GM21786 (cell line): ENCODE data around the gene RTP3.
A peak's percentile ranks its signal among the peaks of the same experiment; 100 is the strongest.

Source experiments
- ATAC-seq: cut with Tn5 transposase; IDR thresholded peaks from one replicate; pipeline ENCODE4 v1.9.1; 2021; ENCODE audit not compliant: unreplicated experiment

RTP3 gene

DNA sequence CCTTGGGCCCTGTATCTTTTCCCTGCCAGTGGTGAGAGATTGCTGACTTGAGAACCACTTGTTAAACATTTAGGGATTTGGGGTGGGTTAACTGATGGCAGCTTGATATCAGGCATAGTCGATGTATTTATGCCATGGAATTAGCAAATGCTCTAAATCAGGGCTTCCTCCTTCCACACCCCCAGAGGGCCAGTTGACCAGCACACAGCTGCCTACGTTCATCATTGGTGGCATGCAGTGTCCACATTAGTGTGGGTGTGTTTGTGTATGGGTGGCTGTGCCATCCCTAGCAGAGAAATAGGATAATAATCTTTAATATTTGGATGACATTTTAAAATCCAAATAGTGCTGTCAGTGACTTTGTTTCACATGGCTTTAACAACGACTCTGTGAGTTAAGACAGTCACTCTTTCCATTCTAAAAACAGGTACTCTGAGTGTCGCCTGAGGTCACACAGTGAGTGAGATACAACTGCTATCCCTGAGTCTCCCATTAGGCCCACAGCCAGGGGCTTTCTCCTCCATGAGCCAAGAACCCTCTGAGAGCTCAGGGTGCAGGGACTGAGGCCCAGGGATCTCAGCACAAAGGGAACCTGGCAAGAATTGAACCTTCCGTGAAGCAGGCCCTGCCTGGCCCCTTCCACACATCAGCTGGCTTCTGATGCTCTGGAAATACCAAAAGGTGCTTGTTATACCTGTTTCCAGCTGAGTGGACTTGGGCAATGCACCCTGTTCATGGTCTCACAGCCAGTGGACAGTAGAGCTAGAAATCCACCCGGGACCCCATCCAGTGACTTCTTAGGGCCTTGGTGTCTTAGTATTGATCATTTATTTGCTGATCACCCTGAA lies 28.8 kb upstream of the RTP3 start:
- no peak for ATAC-seq

DNA sequence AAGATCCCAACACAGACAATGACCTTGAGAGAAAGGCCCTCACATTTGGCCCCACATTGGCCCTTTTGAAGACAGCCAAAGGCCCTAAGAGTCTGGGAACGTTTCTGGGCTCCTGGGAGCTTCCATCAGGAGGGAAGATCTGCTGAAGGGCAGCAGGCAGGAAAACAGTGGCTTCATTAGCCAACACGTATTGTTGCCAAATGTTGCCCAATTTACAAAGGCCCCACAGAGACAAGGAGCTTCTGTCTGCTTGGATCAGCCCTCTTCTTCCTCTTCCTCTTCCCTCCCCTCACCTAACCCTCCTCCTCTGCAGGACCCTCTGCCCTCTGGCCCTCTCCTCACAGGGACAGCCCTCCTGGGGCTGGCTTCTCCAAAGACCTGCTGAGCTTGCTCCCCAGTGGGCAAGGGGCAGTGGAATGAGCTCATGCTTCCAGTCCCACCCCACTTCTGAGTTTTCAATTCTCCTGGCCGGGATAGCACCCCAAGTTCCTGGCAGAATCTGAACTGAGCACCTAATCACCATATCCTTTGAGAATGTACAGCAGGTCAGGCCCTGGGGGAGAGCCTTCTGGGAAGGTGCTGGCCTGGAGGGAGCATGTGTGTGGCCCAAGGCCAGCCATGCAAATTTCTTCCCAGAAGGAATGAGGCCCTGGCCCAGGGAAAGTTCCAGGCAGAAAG lies 28.0 kb upstream of the RTP3 start:
- no peak for ATAC-seq

DNA sequence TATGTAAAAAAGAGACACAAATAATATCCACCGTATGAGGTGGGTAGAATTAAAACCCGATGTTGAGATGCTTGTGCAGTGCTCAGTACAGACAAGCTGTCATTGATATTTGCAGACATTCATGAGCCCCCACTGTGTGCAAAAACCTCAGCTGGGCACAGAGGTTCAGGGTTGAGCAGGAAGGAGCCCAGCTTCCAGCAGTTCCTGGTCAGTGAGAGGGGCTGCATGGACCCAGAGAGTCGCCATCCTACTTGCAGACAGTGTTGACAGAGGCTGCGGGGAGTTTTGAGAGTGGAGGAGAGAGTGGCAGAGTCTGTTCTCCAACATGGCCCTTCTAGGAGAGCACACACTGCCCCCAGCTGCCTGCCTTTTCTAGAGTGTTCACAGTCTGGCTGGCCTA lies 26.9 kb upstream of the RTP3 start:
- ATAC-seq: no peak

DNA sequence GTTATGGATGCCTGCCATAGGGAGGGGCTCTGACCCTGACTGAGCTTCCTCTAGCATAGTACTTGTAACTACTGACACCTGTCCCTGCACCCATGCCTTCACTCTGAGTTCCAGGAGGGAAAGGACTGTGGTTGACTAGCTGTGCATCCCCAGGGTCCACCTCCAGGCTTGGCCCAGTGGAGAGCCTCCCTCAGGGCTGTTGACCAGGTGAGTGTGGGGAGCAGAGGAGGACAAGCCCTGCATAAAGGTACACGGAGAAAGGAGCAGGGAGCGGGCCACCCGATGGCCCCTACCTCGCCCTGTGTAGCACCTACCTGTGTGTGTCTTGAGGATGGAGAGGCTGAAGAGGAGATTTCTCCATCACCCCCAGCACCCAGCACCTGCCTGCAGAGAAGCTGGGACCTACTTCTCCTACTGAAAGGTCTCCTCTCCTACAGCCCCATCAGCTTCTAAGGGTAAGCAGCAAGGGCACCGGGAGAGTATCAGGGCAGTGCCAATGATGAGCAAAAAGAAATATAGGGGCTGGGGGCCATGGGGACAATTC lies 26.3 kb upstream of the RTP3 start:
- no peak for ATAC-seq

DNA sequence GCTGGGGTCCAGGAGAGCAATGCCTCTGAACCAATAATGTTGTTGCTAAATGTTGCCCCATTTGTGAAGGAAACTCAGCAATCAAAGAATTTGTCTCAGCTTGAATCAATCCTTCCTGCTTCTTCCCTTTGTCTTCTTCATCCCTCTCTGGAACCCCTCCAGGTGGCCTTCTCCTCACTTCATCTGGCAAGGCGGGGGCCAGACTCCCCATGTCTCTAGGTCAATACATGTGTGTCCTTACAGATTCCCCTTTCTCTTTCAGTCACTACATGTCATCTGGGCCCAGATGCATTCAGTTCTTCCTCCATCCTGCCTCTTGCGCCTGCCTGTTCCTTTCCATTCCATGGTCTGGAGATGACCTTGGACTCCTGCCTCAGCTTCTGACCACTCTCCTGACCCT lies 25.0 kb upstream of the RTP3 start:
- no peak for ATAC-seq

DNA sequence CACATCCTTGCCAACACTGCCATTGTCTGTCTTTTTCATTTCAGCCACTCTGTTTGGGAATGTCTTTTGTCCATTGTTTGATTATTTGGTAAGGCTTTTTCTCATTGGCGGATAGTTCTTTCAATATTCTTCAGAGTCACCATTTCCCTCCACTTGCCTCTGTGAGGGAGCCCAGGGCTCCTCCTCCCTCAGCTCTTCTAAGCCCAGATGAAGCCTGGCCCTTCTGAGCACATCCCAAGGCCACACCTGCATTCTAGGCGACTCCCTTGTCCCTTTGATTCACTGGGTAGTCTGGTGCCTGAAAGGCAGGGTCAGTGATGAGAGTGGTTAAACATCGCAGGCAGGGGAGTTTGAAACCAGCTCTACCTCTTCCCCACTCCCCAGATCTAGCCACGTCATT lies 20.6 kb upstream of the RTP3 start:
- no peak for ATAC-seq

DNA sequence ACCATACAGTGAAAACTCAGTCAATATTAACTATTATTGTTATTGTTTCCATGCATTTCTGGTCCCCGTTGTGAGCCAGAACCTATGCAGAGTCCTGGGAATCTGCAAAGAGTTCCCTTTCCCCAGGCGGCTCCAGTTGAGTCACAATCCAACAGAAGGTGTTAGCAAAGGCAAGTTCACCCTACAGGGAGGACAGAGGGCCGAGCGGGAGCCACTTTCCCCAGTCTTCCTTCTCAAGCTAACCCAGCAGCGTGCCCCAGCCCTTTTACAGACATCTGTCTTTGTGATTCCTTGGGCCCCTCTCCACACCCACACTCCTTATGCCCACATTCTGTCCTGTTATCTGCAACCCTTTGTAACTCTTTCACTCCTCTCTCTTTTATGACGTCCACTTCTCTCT lies 20.0 kb upstream of the RTP3 start:
- no peak for ATAC-seq

DNA sequence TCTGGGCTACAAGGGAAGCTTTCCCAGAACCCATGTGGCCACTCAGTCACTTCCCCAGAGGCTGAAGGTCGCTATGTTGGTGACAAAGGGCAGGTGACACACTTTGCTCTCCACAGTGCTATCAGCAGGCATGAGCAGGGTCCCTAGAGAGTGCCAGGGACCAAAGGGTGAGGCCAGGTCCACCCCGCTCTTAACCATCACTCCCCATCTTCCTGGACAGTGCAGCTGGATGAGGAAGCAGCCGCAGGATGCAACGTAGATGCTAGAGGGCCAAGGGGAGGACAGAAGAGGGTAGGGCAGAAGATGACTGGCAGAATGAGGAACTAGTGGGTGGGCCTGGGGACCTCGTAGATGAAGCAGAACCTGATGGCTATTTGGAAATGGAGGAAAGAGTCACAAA lies 19.4 kb upstream of the RTP3 start:
- ATAC-seq: no peak

DNA sequence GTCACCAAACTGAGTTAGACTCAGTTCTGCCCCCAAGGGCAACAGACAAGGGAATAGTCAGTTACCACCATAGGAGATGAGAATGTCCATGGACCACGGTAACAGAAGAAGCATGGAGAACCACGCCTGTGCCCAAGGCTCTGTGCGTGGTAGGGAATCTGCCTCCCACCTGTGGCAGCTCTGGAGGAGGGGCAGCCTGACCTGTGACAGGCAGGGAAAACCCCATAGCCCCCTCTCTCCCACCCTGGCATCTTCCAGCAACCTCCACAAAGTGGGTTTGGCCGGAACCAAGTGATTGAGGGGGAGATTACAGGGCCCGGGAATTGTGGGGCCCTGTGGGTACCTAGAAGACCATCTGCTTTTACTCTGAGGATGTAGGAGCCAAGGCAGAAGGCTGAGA lies 18.8 kb upstream of the RTP3 start:
- ATAC-seq: no peak

DNA sequence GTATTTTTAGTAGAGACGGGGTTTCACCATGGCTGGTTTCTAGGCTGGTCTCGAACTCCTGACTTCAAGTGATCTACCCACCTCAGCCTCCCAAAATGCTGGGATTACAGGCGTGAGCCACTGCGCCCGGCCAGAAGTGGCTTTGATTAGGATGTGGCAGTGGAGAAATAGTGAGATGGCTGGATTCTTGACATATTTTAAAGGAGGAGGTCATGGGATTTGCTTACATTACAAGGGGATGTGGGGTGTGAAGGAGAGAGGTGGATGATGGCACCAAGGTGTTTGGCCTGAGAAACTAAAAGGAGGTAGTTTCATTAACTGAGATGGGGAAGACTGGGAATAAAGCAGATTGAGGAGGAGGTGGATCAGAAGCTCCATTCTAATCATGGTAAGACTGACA lies 18.1 kb upstream of the RTP3 start:
- ATAC-seq: no peak

DNA sequence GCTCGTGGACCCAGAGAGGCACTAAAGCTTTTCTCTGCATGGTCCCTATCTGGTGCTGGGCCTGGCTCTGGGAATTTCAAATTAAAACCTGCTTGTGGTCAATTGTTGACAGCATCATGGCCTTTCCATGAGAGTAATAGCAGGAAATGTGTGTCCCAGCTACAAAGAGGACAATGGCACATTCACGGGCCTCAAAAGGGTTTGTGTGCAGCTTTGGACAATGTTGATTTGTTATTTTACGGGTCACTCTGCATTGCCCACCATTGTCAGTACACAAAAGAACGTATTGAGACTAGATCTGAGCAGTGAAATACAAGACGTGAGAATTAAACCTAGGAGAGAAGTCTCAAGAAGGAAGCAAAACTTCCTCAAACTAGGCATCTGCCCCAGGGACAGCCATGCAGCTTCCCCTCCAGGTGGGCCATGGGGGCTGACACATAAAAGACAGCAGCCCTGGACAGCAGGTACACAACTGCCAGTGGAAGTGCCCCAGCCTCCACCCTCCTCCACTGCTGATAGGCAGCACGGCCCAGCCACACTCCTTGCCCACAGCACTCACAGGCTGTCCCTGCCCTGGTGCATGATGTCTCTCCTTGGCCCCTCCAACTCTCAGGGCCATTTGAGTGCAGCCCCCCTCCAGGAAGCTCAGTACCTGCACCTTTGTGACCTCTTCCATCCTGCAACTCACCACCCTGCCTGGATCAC lies 17.1 kb upstream of the RTP3 start:
- no peak for ATAC-seq

DNA sequence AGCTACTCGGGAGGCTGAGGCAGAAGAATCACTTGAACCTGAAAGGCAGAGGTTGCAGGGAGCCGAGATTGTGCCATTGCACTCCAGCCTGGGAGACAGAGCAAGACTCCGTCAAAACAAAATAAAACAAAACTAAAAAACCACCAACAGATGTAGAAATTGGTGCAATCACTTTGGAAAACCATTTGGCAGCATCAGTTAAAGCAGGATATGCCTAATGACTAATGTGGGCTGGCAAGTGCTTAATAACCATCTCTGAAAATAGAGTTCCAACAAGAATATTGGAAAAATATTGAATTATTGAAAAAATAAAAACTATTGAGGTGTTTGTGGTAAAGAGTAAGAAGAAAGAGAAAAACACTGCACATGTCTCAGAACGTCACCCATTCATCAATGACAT lies 16.1 kb upstream of the RTP3 start:
- ATAC-seq: no peak

DNA sequence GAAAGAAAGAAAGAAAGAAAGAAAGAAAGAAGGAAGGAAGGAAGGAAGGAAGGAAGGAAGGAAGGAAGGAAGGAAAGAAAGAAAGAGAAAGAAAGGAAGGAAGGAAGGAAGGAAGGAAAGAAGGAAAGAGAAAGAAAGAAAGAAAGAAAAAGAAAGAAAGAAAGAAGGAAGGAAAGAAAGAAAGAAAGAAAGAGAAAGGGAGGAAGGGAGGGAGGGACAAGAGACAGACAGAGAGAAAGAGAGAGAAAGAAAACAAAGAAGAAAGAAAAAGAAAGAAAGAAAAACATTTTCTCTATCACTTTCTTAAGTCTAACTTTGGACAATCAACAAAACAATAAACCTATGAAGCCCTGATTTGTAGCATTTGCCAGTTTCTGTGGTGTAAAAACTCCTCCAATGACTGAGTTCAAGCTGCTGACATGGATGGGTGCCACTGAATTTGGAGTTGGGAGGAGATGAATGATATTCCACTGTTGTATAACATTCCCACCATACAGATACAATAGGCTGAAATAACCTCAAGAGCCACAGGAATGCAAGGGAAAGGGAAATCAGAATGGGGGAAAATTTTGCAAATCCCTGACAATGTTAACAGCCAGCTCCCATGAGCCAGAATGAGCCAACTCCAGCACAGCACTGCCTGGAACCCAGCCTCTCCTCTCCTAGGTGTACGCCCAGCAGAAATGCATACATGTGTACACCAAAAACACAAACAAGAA lies 15.0 kb upstream of the RTP3 start:
- no peak for ATAC-seq

DNA sequence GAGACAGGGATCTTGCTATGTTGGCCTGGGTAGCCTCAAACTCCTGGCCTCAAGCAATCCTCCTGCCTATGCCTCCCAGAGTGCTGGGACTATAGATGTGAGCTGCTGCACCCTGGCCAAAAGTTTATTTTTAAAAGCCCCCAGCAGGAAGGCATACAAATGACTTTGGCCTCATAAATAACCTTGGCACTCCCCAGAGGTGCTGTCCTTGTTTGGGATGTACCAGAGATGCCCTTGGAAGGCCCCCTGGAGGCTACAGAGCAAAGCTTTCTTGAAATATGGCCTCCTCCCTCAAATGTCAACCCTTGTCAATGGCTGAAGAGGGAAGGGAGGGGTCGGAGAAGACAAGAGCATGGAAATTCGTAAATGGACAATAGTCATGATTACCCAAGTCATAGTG lies 14.0 kb upstream of the RTP3 start:
- no peak for ATAC-seq

DNA sequence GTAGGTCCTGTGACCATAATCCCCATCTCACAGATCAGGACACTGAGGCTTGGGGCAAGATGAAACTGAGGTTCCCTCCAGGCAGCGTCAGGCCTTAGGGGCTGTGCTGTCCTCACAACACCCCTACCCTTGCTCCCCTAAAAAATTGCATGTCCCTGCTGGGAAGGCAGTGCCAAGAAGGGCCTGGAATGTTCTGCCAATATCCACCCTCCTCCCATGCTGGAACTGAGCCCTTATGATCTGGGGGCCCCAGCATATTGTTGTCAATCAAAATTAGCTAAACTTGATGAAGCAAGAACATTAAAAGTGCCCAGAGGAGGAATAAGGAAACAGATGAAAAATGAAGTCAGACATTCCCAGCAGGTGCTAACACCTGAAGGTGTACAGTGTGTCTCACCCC lies 13.4 kb upstream of the RTP3 start:
- ATAC-seq: no peak

DNA sequence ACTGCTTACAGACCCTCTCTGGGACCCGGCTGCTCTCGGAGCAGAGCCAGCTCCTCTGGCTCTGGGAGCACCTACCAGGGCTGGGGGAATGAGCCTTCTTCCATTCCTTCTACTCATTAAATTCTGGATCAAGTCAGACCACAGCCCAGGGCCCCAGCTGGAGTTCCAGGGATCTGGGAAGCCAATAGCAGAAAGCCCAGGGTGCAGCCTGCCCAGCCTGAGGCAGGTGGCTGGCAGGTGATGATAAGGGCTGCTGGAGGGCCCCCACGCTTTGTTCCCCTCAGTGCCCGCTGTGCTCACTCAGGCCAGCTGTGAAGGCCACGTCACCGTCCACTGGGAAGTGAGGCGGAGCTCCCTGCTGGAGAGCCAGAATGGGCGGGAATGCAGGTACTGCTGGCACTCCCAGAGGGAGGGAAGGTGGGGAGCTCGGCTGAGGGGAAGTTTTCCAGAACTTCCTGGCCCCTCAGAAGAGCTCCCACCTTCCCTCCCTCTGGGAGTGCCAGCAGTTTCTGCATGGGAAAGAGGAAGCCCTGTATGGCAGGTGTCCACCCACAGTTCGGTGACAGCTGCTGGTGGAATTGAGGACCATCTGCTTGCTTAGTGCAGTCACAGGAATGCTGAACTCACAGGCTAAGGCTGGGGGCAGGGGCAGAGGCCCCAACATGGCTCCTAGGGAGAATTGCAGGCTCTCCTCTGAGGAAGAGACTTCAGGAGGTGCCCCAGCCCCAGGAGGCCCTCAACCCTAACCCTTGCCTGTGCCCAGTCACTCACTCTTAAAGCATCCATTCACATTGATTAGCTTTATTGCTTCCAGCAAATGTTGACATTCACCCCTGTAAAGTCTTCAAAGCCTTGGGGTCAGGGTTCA lies 12.6 kb upstream of the RTP3 start:
- no peak for ATAC-seq

DNA sequence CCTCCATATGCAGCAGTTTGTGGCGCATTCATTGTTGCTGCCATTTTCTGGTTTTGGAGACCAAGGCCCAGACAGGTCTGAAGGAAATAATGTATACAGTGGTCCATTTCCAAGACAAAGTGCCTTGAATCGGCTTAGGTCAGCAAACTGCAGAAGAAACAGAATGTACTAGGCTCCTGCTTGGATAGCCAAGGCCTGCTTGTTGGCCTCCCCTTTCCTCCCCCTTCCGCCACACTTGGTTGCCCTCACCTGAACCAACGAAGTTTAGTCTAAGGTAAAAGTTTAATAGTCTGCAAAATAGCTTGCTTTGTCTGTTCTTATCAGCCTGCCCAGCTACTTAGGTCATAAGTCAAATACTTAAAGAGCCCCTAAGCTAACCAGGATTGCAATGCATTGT lies 12.0 kb upstream of the RTP3 start:
- ATAC-seq: no peak

DNA sequence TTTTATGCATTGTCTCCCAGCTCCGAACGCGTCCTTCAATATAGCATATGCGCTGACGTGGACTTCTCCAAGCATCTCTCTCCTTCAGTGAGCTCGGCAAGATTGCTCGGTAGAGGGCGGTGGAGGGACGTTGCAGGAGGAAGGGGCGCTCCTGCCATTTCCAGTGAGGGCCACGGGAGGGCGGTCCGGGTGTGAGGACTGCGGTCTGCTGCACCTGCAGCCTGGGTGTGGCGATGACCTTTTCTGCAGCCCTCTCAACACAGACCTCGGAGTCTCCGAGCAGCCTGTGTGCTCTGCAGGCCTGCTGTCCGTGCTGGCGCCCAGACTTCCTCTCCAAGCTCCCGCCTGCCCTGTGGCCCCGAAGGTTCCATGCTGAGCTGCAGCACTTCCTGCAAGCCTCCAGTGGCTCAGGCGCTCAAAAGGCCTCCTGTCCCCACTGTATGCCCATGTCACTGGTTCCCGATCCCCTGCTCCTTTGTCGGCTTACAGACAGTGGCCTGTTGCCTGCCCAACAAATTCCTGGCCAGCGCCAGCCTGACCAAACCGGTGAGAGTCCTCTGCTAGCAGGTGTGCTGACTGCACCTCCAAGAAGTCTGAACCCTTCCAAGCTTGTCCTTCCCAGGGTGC lies 8.9 kb upstream of the RTP3 start:
- peak; percentile 94 for ATAC-seq

DNA sequence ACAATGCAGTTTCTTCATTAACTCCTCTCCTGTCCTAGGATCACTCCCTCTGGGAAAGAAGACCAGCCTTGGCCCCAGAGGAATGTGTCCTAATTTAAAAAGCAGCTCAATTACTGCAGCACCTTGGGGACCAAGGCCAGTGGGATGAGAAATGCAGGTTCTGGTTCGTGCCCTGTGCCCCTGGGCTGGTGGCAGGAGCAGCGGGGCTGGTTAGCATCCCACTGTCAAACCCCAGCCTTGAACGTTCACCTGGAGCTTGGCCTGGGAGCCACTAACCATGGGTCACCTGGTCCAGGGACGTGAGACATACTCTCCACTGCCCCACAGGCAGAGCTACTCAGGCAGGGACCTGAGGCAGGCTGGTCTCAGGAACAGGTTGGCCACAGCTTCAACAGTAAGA lies 8.4 kb upstream of the RTP3 start:
- no peak for ATAC-seq

DNA sequence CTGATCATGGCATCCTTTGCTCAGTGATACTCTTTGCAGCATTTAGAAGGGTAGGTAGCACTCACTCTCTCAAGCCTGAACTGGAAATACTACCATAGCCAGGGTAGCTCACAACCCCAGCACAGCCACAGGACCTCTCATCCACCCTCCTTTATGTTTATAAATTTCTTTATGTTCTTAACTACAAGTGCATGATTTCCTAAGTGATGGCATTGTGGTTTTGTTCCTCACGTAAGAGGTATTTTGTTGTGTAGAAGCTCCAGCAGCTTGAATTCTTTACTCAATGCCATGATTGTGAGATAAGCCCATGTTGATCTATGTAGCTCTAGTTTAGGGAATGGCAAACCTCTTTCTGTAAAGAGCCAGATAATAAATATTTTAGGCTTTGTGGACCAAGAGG lies 7.9 kb upstream of the RTP3 start:
- no peak for ATAC-seq
